CD4-positive, alpha-beta T cell treated with Interleukin-12 subunit alpha and Interleukin-12 subunit beta, for 1 hour (primary cell): ENCODE measurements around the gene PATL2.
"Not testable (repeated sequence)": the region's sequence is repeated elsewhere in the genome, so short reads cannot be mapped to it uniquely, and the experiment has no call there.

Experiments used
- DNase-seq: peaks from one replicate; pipeline ENCODE4 v3.0.0-alpha.2; 2020

PATL2 gene

DNA sequence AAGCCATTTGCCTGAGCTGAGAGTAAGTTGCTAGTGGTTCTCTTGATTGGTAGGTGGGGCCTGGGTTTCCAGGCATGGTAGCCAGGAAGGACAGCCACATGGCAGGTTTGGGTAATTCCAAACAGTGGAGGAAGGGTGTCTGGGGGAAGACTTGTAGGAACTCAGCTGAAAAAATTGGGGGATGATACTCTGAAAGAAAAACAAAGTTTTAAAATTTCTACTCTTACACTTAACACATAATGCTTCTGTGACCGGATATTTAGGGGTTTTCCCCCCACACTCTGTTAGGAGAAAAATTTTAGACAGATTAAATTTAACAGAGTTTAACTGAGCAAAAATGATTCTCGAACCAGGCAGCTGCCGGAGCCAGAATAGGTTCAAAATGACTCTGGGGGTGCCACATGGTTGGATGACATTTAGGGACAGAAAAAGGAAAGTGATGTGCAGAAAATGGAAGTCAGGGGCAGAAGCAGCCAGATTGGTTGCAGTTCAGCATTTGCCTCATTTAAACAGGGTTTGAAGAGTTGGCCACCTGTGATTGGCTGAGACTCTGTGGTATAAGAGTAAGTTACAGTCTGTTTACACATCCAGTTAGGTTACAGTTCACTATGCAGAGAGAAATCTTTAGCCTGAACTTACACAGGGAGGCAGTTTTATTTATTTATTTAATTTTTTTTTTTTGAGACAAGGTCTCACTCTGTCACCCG, 8.3 kb upstream of the PATL2 start:
- DNase-seq, result peak; percentile 83

GRCh38 chr15:44718927-44719292, 7.8 kb upstream of the PATL2 start:
- DNase-seq, result no peak

DNA sequence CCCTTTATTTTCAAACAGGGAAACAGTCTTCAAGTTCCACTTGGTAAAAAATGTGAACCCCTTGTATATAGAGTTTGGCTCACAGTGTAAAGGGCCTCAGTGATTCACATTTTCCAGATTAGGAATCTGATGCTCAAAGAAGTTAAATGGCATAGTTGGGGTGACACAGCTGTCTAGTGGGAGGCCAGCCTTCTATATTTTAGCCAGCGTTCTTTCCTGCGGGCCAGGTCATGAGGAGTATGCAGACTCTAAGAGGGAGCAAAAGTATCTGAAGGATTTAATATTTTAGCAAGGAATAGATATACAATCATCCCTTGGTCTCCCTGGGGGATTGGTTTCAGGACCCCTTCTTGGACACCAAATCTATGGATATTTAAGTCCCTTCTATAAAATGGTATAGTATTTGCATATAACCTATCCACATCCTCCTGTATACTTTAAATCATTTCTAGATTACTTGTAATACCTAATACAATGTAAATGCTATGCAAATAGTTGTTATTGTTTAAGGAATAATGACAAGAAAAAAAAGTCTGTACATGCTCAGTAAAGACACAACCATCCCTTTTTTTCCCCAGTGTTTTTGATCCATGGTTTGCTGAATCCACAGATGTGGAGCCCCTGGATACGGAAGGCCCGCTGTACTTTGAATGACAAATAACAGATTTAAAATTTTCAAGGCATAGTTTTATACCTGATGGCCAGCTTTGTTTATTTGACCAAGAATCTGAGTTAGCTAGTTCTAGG, 7.2 kb upstream of the PATL2 start:
- DNase-seq, result no peak

- DNase-seq, result no peak
Observed at GRCh38 chr15:44716983-44717602, 6.0 kb upstream of the PATL2 start.

DNA sequence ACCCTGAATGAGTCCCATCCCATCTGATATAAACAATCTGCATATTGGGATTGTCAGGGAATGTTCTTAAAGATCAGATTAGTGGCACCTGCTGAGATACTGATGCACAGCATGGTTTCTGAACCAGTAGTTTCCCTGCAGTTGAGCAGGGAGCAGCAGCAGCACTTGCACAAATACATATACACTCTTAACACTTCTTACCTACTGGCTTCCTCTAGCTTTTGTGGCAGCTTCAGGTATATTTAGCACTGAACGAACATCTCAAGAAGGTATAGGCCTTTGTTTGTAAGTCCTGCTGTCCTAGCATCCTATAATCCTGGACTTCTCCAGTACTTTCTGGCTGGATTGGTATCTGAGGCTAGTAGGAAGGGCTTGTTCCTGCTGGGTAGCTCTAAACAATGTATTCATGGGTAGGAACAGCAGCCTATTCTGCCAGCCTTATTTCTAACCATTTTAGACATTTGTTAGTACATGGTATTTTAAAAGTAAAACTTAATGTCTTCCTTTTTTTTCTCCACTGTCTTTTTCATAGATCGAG, 4.7 kb upstream of the PATL2 start:
- no peak for DNase-seq

DNA sequence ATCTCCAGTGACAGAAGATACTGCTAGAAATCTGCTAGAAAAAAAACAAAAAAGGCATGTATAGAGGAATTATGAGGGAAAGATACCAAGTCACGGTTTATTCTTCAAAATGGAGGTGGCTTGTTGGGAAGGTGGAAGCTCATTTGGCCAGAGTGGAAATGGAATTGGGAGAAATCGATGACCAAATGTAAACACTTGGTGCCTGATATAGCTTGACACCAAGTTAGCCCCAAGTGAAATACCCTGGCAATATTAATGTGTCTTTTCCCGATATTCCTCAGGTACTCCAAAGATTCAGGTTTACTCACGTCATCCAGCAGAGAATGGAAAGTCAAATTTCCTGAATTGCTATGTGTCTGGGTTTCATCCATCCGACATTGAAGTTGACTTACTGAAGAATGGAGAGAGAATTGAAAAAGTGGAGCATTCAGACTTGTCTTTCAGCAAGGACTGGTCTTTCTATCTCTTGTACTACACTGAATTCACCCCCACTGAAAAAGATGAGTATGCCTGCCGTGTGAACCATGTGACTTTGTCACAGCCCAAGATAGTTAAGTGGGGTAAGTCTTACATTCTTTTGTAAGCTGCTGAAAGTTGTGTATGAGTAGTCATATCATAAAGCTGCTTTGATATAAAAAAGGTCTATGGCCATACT, 4.1 kb upstream of the PATL2 start:
- DNase-seq, result peak; percentile 47

DNA sequence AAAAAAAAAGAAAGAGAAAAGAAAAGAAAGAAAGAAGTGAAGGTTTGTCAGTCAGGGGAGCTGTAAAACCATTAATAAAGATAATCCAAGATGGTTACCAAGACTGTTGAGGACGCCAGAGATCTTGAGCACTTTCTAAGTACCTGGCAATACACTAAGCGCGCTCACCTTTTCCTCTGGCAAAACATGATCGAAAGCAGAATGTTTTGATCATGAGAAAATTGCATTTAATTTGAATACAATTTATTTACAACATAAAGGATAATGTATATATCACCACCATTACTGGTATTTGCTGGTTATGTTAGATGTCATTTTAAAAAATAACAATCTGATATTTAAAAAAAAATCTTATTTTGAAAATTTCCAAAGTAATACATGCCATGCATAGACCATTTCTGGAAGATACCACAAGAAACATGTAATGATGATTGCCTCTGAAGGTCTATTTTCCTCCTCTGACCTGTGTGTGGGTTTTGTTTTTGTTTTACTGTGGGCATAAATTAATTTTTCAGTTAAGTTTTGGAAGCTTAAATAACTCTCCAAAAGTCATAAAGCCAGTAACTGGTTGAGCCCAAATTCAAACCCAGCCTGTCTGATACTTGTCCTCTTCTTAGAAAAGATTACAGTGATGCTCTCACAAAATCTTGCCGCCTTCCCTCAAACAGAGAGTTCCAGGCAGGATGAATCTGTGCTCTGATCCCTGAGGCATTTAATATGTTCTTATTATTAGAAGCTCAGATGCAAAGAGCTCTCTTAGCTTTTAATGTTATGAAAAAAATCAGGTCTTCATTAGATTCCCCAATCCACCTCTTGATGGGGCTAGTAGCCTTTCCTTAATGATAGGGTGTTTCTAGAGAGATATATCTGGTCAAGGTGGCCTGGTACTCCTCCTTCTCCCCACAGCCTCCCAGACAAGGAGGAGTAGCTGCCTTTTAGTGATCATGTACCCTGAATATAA, 2.2 kb upstream of the PATL2 start:
- DNase-seq, result peak; percentile 58

GRCh38 chr15:44712346-44713005, 1.4 kb upstream of the PATL2 start:
- peak; percentile 80 for DNase-seq

DNA sequence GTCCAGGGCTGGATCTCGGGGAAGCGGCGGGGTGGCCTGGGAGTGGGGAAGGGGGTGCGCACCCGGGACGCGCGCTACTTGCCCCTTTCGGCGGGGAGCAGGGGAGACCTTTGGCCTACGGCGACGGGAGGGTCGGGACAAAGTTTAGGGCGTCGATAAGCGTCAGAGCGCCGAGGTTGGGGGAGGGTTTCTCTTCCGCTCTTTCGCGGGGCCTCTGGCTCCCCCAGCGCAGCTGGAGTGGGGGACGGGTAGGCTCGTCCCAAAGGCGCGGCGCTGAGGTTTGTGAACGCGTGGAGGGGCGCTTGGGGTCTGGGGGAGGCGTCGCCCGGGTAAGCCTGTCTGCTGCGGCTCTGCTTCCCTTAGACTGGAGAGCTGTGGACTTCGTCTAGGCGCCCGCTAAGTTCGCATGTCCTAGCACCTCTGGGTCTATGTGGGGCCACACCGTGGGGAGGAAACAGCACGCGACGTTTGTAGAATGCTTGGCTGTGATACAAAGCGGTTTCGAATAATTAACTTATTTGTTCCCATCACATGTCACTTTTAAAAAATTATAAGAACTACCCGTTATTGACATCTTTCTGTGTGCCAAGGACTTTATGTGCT, 721 bp upstream of the PATL2 start:
- DNase-seq, result peak; percentile 74

- DNase-seq, result peak; percentile 77
Observed at GRCh38 chr15:44710236-44711095, 657 bp downstream of the PATL2 start.

DNA sequence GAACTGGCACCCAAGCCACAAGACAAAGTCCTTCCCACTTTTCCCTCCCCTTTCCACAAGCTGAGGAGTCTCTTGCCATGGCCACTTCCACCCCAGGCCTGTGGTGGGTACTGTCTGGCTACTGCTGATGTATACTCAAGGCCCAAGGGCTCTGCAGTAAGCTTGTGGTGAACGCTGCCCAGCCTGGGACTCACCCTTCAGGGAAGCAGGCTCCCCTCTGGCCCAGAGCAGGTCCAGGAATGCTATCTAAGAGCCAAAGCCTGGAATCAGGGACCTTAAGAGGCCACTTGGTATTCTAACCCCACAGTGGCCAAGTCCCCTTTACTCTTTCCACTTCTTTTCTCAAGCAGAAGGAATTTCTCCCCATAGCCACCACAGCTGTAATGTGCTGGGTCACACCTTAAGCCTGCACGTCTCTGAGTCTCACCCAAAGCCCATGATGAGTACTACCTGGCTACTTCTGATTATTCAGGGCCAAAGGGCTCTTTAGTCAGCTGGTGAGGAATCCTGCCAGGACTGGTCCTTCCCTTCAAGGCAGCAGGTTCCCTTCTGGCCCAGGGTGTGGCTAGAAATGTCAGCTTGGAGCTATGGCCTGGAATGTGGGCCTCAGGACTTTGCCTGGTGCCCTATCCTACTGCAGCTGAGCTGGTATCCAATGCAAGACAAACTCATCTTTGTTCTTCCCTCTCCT, 4.0 kb downstream of the PATL2 start:
- no peak for DNase-seq

DNA sequence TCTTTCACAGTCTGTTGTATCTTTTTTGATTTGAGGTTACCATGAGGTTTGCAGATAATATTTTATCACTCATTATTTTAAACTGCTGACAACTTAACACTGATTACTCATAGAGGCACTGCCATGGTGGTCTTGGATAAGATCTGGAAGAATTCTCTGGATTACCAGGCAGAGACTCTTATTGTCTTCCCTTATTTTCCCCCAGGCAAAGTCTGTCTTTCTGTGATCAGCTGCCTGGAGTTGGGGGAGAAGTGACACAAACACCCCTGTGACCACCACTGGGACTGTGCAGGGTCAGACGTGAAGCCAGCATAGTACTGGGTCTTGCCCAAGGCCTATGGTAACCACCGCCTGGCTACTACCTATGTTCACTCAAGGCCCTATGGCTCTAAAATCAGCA, 4.7 kb downstream of the PATL2 start:
- DNase-seq, result no peak

DNA sequence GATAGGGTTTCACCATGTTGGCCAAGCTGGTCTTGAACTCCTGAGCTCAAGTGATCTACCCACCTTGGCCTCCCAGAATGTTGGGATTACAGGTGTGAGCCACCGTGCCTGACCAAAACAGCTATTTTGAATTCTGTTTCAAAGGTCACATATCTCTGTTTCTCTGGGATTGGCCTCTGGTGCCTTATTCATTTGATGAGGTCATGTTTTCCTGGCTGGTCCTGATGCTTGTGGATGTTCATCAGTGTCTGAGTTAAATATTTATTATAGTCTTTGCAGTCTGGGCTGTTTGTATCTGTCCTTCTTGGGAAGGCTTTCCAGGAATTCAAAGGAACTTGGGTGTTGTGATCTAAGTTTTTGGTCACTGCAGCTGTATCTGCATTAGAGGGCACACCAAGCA, 5.1 kb downstream of the PATL2 start:
- DNase-seq, result no peak

- DNase-seq, result not testable (repeated sequence)
Observed at GRCh38 chr15:44700676-44701075, 10.4 kb downstream of the PATL2 start.

DNA sequence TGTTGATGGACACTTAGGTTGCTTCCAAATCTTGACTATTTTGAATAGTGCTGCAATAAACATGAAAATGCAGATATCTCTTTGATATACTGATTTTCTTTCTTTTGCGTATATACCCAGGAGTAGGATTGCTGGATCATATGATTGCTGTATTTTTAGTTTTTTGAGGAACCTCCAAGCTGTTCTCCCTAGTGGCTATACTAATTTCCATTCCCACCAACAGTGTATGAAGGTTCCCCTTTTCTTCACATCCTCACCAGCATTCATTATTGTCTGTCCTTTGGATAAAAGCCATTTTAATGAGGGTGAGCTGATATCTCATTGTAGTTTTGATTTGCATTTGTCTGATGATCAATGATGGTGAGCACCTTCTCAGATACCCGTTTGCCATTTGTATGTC, 12.5 kb downstream of the PATL2 start:
- DNase-seq, result no peak

DNA sequence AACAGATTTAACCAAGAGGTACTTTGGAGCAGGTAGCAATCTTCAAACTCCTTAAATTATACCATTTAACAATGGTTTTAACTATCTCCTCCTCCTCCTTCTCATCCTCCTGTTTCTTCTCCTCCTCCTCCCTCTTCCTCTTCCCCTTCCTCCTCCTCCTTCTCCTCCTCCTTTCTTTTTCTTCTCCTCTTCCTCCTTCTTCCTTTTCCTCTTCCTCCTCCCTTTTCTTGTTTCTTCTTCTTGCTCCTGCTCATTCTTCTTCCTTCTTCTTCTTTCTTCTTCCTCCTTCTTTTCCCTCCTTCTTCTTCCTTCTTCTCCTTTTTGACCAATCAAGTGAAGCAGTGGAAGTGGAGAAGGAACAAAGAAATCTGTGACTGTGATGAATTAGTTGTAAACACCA, 14.1 kb downstream of the PATL2 start:
- DNase-seq, result no peak

- no peak for DNase-seq
Observed at GRCh38 chr15:44695294-44695693, 15.8 kb downstream of the PATL2 start.

- no peak for DNase-seq
Observed at GRCh38 chr15:44694416-44694815, 16.7 kb downstream of the PATL2 start.

DNA sequence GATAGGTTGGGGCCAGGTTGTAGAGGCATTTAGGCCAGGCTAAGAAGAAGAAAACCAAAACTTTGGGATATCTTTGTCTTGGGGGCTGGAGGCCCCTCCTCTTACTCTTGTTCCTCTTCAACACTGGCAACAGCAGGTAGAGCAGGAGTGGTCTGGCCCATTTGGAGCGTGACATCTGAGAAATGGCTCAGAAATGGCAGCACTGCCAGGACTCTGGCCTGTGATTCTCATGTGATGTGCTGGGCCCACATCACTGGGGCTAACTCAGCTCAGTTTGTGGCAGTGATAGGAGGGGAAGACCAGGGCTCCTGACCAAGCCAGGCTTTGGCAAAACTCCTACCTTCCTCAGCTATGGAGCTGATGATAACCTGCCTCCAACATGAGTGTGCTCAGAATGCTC, 18.5 kb downstream of the PATL2 start:
- DNase-seq, result no peak

- peak; percentile 53 for DNase-seq
Observed at GRCh38 chr15:44690245-44690644, 20.9 kb downstream of the PATL2 start.
